Peyer's patch (tissue), 4 donors: ENCODE measurements around the gene MRNIP. TPM values are rescaled to one million over a fixed set of nuclear protein-coding genes. Genes with fewer than 3 reads are reported as not detected.

Source experiments
- DNase-seq, 3 donors: peaks; one replicate each; pipeline ENCODE4 v3.0.0-alpha.2; 2017 to 2019
- H3K27ac ChIP-seq, 4 donors: fragments of 200-600 bp; sonication (generic); one replicate each; pipeline ENCODE4 v1.5.1; 2016 to 2019
- H3K27me3 ChIP-seq, 2 donors: fragments of 200-600 bp; sonication (generic); one replicate each; pipeline ENCODE4 v1.5.1; 2019
- H3K36me3 ChIP-seq, 3 donors: fragments of 200-600 bp; sonication (generic); one replicate each; pipeline ENCODE4 v1.5.1; 2016 to 2019
- H3K4me1 ChIP-seq, 4 donors: fragments of 200-600 bp; sonication (generic); one replicate each; pipeline ENCODE4 v1.5.1; 2016 to 2019
- H3K4me3 ChIP-seq, 4 donors: fragments of 200-600 bp; sonication (generic); 1 replicate in 3 of 4; 2 replicates in 1 of 4; pipeline ENCODE4 v1.5.1; 2016 to 2019; ENCODE audit warnings: mild to moderate bottlenecking in 1 of 4
- H3K9me3 ChIP-seq, 4 donors: fragments of 200-600 bp; sonication (generic); one replicate each; pipeline ENCODE4 v1.5.1; 2016 to 2019; ENCODE audit warnings: mild to moderate bottlenecking in 1 of 4
- CTCF ChIP-seq, 6 experiments: fragments of 450-650 bp in 4 of 6; fragments of 200-600 bp in 2 of 6; sonication (generic) in 1 of 6; IDR thresholded peaks; one replicate each; pipeline ENCODE4 v1.5.1; 2017 to 2019; ENCODE audit warnings: antibody characterized with exemption in 6 of 6, mild to moderate bottlenecking in 3 of 6, moderate library complexity in 1 of 6
- POLR2A ChIP-seq, 2 donors: fragments of 450-650 bp; IDR thresholded peaks; one replicate each; pipeline ENCODE4 v1.5.1; 2017; ENCODE audit warnings: antibody characterized with exemption in 2 of 2, mild to moderate bottlenecking in 2 of 2, moderate library complexity in 2 of 2
- total RNA-seq, 4 donors: library from RNA; depleted of rRNA; stranded (reverse); fragments of >200 nt; gene quantifications; one replicate each; pipeline ENCODE4 v1.1.0, GENCODE V29; 2016

MRNIP gene
- total RNA-seq: 100 to 1,000 TPM in 1 of 4 donors, 10 to 100 TPM in 3; 21.5 to 120 (median 68.3) TPM

GRCh38 chr5:179858586-179859427 lies at the start of gene MRNIP:
Gene MRNIP, minus strand, starts transcription at chr5:179858817. Its CDS starts 21 bp downstream, at chr5:179858796.
- Histone ChIP-seq H3K36me3 (peaks cover 0 to 18% (median 0%) of the 10 kb centered on the region in 3 donors), H3K27me3 (no peaks in the 10 kb centered on the region), H3K4me1 (peaks cover 0 to 5% (median 0%) of the 10 kb centered on the region in 4 donors), H3K9me3 (no peaks in the 10 kb centered on the region), H3K4me3 (peak within 1 kb of the TSS; percentile 67 to 92 (median 72)), H3K27ac (peak within 1 kb of the TSS; percentile 59 to 92 (median 74))
- TF ChIP-seq POLR2A (IDR thresholded peaks at IDR 0.05) (peak; percentile 15 to 56), CTCF (IDR thresholded peaks at IDR 0.05) (peak in 2 of 6 experiments; percentile 6 to 46)
- DNase-seq: peak; percentile 96 to 99 (median 98)

GRCh38 chr5:179907556-179908324 lies 49.1 kb upstream of the MRNIP start, which contains the start of gene TBC1D9B:
Gene TBC1D9B, minus strand, starts transcription at chr5:179907897. Its CDS starts 76 bp downstream, at chr5:179907821.
- H3K9me3 ChIP-seq: no peaks in the 10 kb centered on the region
- H3K4me1 ChIP-seq: peaks cover 0 to 18% (median 4%) of the 10 kb centered on the region in 4 donors
- peak; percentile 52 to 83 (median 73) for DNase-seq
- peak within 1 kb of the TSS; percentile 54 to 89 (median 73) for H3K27ac ChIP-seq
- TF ChIP-seq CTCF (IDR thresholded peaks at IDR 0.05): peak; percentile 11 to 75 (median 56)
- TF ChIP-seq POLR2A (IDR thresholded peaks at IDR 0.05): no peak
- H3K36me3 ChIP-seq: peaks cover 0 to 18% (median 0%) of the 10 kb centered on the region in 3 donors
- H3K27me3 ChIP-seq: no peaks in the 10 kb centered on the region
- peak within 1 kb of the TSS; percentile 56 to 83 (median 76) for H3K4me3 ChIP-seq

- peak; percentile 22 to 65 (median 56) for DNase-seq
- Histone ChIP-seq H3K27ac (peak overlapping the region; percentile 54 to 89 (median 73)), H3K4me3 (peak overlapping the region; percentile 56 to 83 (median 76)), H3K9me3 (no peaks in the 10 kb centered on the region), H3K4me1 (peaks cover 0 to 18% (median 4%) of the 10 kb centered on the region in 4 donors), H3K36me3 (peaks cover 0 to 25% (median 0%) of the 10 kb centered on the region in 3 donors), H3K27me3 (no peaks in the 10 kb centered on the region)
- TF ChIP-seq POLR2A (IDR thresholded peaks at IDR 0.05): no peak
- no peak for TF ChIP-seq CTCF (IDR thresholded peaks at IDR 0.05)
Measured at GRCh38 chr5:179906795-179907555, 48.4 kb upstream of the MRNIP start.

GRCh38 chr5:179906294-179906794 lies 47.7 kb upstream of the MRNIP start:
- no peaks in the 10 kb centered on the region for H3K9me3 ChIP-seq
- peak overlapping the region in 2 of 4 donors; percentile 72 to 74 for H3K27ac ChIP-seq
- H3K4me1 ChIP-seq: peaks cover 0 to 18% (median 4%) of the 10 kb centered on the region in 4 donors
- no peak for DNase-seq
- H3K27me3 ChIP-seq: no peaks in the 10 kb centered on the region
- no peak for TF ChIP-seq POLR2A (IDR thresholded peaks at IDR 0.05)
- no peak for TF ChIP-seq CTCF (IDR thresholded peaks at IDR 0.05)
- H3K4me3 ChIP-seq: peak overlapping the region in 3 of 4 donors; percentile 70 to 83 (median 82)
- peaks cover 0 to 26% (median 0%) of the 10 kb centered on the region in 3 donors for H3K36me3 ChIP-seq
